Hepatocyte (in vitro differentiated cells): ENCODE measurements around the gene FOLR3. TPM values are rescaled to one million over a fixed set of nuclear protein-coding genes. Genes with fewer than 3 reads are reported as not detected.
"Not testable (repeated sequence)": the region's sequence is repeated elsewhere in the genome, so short reads cannot be mapped to it uniquely, and the experiment has no call there.

Experiments used
- DNase-seq: peaks from one replicate; pipeline ENCODE4 v3.0.0-alpha.2; 2016; ENCODE audit warnings: low spot score
- H2AFZ ChIP-seq: fragments of 200-600 bp; sonication (generic); 2 replicates; pipeline ENCODE4 v1.6.0; 2016; ENCODE audit warnings: antibody characterized with exemption, mild to moderate bottlenecking
- H3K27ac ChIP-seq: fragments of 200-600 bp; sonication (generic); 2 replicates; pipeline ENCODE4 v1.5.1; 2016; ENCODE audit warnings: mild to moderate bottlenecking
- H3K27me3 ChIP-seq: fragments of 200-600 bp; sonication (generic); 2 replicates; pipeline ENCODE4 v1.6.1; 2016
- H3K36me3 ChIP-seq: fragments of 200-600 bp; sonication (generic); replicated peaks from 2 replicates; pipeline ENCODE4 v1.5.1; 2016; ENCODE audit warnings: low read depth; ENCODE audit not compliant: insufficient read depth
- H3K4me1 ChIP-seq: fragments of 200-600 bp; sonication (generic); 2 replicates; pipeline ENCODE4 v1.5.1; 2016; ENCODE audit warnings: mild to moderate bottlenecking, moderate library complexity; ENCODE audit not compliant: insufficient read depth
- H3K4me2 ChIP-seq: fragments of 200-600 bp; sonication (generic); 2 replicates; pipeline ENCODE4 v1.6.0; 2016
- H3K4me3 ChIP-seq: fragments of 200-600 bp; sonication (generic); 2 replicates; pipeline ENCODE4 v1.5.1; 2016; ENCODE audit warnings: mild to moderate bottlenecking
- H3K79me2 ChIP-seq: fragments of 200-600 bp; sonication (generic); 2 replicates; pipeline ENCODE4 v1.6.0; 2017; ENCODE audit warnings: mild to moderate bottlenecking
- H3K9me2 ChIP-seq: fragments of 200-600 bp; sonication (generic); replicated peaks from 2 replicates; pipeline ENCODE4 v1.6.0; 2017; ENCODE audit warnings: mild to moderate bottlenecking; ENCODE audit not compliant: insufficient read depth
- H3K9me3 ChIP-seq: fragments of 200-600 bp; sonication (generic); 2 replicates; pipeline ENCODE4 v1.5.1; 2016; ENCODE audit warnings: low read depth, mild to moderate bottlenecking
- H4K20me1 ChIP-seq: fragments of 200-600 bp; sonication (generic); 2 replicates; pipeline ENCODE4 v1.6.0; 2016; ENCODE audit warnings: mild to moderate bottlenecking; ENCODE audit not compliant: insufficient read depth, poor library complexity, severe bottlenecking
- EZH2 ChIP-seq: fragments of 200-600 bp; sonication (generic); IDR thresholded peaks from 2 replicates; pipeline ENCODE4 v1.6.1; 2016; ENCODE audit warnings: antibody characterized with exemption, mild to moderate bottlenecking, borderline replicate concordance
- EZH2phosphoT487 ChIP-seq: fragments of 200-600 bp; sonication (generic); IDR thresholded peaks from one replicate; pipeline ENCODE4 v1.6.1; 2018; ENCODE audit warnings: antibody characterized with exemption, mild to moderate bottlenecking, low read depth, moderate library complexity; ENCODE audit not compliant: unreplicated experiment, severe bottlenecking
- WGBS: methylation state at CpG from one replicate; pipeline ENCODE4 v1.1.6; 2016; ENCODE audit warnings: low lambda C conversion rate; ENCODE audit errors: missing lambda C conversion rate; 5-methylcytosine and 5-hydroxymethylcytosine counted together
- polyA plus RNA-seq: library from polyadenylated mRNA; unstranded; fragments of >200 nt; fragmentation: Nextera tagmentation; extraction: Ambion mirVana; gene quantifications from 2 replicates; pipeline ENCODE4 v1.2.1, GENCODE V29; 2016
- total RNA-seq: library from RNA; depleted of rRNA; stranded (reverse); fragments of >200 nt; gene quantifications from 2 replicates; pipeline ENCODE4 v1.2.3, GENCODE V29; 2014
- TF ChIP-seq, protein P1 (sequence below): fragments of 200-600 bp; sonication (generic); IDR thresholded peaks from 2 replicates; pipeline ENCODE4 v1.5.1; 2016; ENCODE audit warnings: antibody characterized with exemption, mild to moderate bottlenecking; ENCODE audit not compliant: poor library complexity

The FOLR3 gene
- total and polyA plus RNA-seq, 2 experiments from 2014 or later = not detected

DNA sequence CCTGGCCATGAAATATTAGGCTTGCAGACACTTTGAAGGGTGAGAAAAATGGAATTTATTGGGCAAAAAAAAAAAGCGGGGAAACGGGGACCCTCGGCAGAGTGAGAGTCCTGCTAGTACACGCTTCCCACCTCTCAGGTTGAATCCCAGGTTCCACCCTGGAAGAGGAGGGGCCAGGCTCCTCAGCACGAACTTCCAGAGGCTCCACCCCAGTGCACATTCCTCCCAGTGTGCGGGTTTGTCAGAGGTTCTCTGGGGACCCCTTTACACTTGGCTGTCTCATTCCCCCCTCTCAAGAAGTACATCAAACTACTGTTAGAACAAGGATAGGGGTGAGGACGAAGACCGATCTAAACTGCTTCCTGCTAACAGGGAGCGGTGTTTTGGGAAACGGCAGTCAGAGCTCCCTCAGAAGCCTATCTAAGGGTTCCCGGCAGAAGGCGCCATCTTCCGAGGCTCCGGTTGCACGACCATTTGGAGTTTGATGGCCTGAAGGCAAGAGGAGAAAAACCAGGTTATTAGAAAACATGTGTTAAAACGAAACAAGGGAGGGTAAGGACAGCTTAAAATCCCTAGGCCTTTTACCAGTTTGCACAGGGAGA is 27.5 kb downstream of the FOLR3 start:
- Histone ChIP-seq H3K27me3 (no peaks in the 10 kb centered on the region), H2AFZ (no peak overlapping the region), H3K79me2 (no peaks in the 10 kb centered on the region), H3K27ac (no peak overlapping the region), H3K4me3 (no peak overlapping the region), H3K9me2 (no peaks in the 10 kb centered on the region), H3K36me3 (no peaks in the 10 kb centered on the region), H3K4me2 (no peak overlapping the region), H3K9me3 (no peaks in the 10 kb centered on the region), H3K4me1 (peaks cover 5% of the 10 kb centered on the region), H4K20me1 (no peaks in the 10 kb centered on the region)
- WGBS = 90% methylated on average over 16 of the region's 16 CpGs
- DNase-seq = no peak
- TF ChIP-seq EZH2phosphoT487 = no peak
- TF ChIP-seq EZH2 = no peak
- TF ChIP-seq, protein P1, sequence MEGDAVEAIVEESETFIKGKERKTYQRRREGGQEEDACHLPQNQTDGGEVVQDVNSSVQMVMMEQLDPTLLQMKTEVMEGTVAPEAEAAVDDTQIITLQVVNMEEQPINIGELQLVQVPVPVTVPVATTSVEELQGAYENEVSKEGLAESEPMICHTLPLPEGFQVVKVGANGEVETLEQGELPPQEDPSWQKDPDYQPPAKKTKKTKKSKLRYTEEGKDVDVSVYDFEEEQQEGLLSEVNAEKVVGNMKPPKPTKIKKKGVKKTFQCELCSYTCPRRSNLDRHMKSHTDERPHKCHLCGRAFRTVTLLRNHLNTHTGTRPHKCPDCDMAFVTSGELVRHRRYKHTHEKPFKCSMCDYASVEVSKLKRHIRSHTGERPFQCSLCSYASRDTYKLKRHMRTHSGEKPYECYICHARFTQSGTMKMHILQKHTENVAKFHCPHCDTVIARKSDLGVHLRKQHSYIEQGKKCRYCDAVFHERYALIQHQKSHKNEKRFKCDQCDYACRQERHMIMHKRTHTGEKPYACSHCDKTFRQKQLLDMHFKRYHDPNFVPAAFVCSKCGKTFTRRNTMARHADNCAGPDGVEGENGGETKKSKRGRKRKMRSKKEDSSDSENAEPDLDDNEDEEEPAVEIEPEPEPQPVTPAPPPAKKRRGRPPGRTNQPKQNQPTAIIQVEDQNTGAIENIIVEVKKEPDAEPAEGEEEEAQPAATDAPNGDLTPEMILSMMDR = no peak

DNA sequence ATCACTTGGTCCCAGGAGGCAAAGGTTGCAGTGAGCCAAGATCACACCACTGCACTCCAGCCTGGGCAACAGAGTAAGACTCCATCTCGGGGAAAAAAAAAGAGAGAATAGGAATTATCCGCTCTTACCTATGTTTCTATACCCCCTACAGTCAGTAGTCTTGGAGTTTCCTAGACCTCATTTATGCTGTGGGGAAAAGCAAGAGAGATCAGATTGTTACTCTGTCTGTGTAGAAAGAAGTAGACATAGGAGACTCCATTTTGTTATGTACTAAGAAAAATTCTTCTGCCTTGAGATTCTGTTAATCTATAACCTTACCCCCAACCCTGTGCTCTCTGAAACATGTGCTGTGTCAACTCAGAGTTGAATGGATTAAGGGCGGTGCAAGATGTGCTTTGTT is 28.7 kb downstream of the FOLR3 start:
- peak overlapping the region; percentile 85 for H3K27ac ChIP-seq
- 85% methylated on average over 2 of the region's 3 CpGs for WGBS
- not testable (repeated sequence) for H3K9me3 ChIP-seq, H3K79me2 ChIP-seq, H3K9me2 ChIP-seq, H2AFZ ChIP-seq, DNase-seq, H3K4me2 ChIP-seq, H4K20me1 ChIP-seq, H3K4me3 ChIP-seq, H3K27me3 ChIP-seq, H3K4me1 ChIP-seq, H3K36me3 ChIP-seq

DNA sequence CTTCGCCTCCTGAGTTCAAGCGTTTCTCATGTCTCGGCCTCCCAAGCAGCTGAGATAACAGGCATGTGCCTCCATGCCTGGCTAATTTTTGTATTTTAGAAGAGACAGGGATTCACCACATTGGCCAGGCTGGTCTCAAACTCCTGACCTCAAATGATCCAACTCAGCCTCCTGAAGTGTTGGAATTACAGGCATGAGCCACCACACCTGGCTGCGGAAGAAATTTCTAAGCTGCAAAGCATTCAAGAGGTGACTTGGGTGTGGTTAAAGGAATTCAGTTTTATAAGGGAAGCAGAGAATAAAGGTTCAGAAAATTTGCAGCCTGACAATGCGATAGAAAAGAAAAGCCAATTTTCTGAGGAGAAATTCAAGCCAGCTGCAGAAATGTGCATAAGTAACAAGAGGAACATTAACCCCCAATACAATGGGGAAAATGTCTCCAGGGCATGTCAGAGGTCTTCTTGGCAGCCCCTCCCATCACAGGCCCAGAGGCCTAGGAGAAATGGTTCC is 33.6 kb downstream of the FOLR3 start:
- H2AFZ ChIP-seq, H3K4me3 ChIP-seq, H3K4me2 ChIP-seq, H3K79me2 ChIP-seq, DNase-seq, H3K9me3 ChIP-seq, H3K27me3 ChIP-seq, H4K20me1 ChIP-seq, H3K9me2 ChIP-seq, H3K36me3 ChIP-seq: not testable (repeated sequence)
- 93% methylated on average over 5 of the region's 5 CpGs for WGBS
- Histone ChIP-seq H3K27ac (peak overlapping the region; percentile 81), H3K4me1 (peaks cover 14% of the 10 kb centered on the region)

DNA sequence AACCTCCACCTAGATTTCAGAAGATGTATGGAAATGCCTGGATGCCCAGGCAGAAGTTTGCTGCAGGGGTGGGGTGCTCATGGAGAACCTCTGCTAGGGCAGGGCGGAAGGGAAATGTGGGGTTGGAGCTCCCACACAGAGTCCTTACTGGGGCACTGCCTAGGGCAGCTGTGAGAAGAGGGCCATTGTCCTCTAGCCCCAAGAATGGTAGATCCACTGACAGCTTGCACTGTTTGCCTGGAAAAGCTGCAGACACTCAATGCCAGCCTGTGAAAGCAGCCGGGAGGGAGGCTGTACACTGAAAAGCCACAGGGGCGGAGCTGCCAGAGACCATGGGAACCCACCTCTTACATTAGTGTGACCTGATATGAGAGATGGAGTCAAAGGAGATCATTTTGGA is 34.2 kb downstream of the FOLR3 start:
- H3K36me3 ChIP-seq, H3K9me3 ChIP-seq, H3K9me2 ChIP-seq, H3K79me2 ChIP-seq, DNase-seq, H4K20me1 ChIP-seq, H3K4me3 ChIP-seq, H3K27me3 ChIP-seq: not testable (repeated sequence)
- H3K4me1 ChIP-seq = peaks cover 14% of the 10 kb centered on the region
- peak overlapping the region; percentile 42 for H2AFZ ChIP-seq
- peak overlapping the region; percentile 34 for H3K4me2 ChIP-seq
- peak overlapping the region; percentile 81 for H3K27ac ChIP-seq
- WGBS = 68% methylated on average over 3 of the region's 3 CpGs

DNA sequence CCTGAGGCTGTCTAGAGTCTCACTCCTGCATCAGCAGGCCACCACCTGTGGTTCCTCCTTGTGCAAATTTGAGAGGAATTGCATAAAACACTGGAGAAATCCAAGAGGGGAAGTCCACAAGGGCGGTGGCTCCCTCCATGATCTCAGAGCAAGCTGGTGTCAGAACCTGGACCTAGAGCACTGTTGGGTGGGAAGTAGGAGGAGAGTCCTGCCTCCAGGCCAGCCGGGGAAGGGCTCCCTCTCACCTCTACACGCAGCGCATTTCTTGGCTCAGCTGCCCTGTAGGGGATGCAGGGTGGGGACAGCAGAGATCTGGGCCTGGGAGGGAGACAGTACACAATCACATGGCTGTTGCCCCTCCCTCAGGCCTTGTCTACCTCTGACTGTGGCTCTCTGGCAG is 36.5 kb downstream of the FOLR3 start:
- not testable (repeated sequence) for H3K4me2 ChIP-seq, DNase-seq, H3K4me3 ChIP-seq, H3K9me3 ChIP-seq, H3K9me2 ChIP-seq, H4K20me1 ChIP-seq, H3K27me3 ChIP-seq, H3K36me3 ChIP-seq, H2AFZ ChIP-seq, H3K79me2 ChIP-seq, H3K27ac ChIP-seq
- 84% methylated on average over 4 of the region's 4 CpGs for WGBS
- H3K4me1 ChIP-seq = peaks cover 14% of the 10 kb centered on the region
